HEK293 (cell line): Measurements from ENCODE around the gene KCND2.

Experiments used
- BCL11A ChIP-seq: fragments of 450-650 bp; formaldehyde crosslinking; IDR thresholded peaks from 2 replicates; pipeline ENCODE4 v1.5.1; 2016; ENCODE audit warnings: low read depth, missing biosample characterization, missing genetic modification characterization
- KLF7 ChIP-seq: fragments of 450-650 bp; formaldehyde crosslinking; IDR thresholded peaks from 2 replicates; pipeline ENCODE4 v1.5.1; 2016; ENCODE audit warnings: missing biosample characterization, missing genetic modification characterization, borderline replicate concordance
- ZBTB1 ChIP-seq: fragments of 450-650 bp; formaldehyde crosslinking; IDR thresholded peaks from 2 replicates; pipeline ENCODE4 v1.5.1; 2016; ENCODE audit warnings: missing biosample characterization, missing genetic modification characterization
- ZNF133 ChIP-seq: fragments of 450-650 bp; formaldehyde crosslinking; IDR thresholded peaks from 2 replicates; pipeline ENCODE4 v1.5.1; 2016; ENCODE audit warnings: missing biosample characterization, missing genetic modification characterization
- ZNF157 ChIP-seq: fragments of 450-650 bp; formaldehyde crosslinking; IDR thresholded peaks from 2 replicates; pipeline ENCODE4 v1.5.1; 2016; ENCODE audit warnings: missing biosample characterization, missing genetic modification characterization
- ZNF239 ChIP-seq: fragments of 450-650 bp; formaldehyde crosslinking; IDR thresholded peaks from 2 replicates; pipeline ENCODE4 v1.5.1; 2016; ENCODE audit warnings: missing biosample characterization, missing genetic modification characterization
- ZNF311 ChIP-seq: fragments of 450-650 bp; formaldehyde crosslinking; IDR thresholded peaks from 2 replicates; pipeline ENCODE4 v1.5.1; 2017; ENCODE audit warnings: missing biosample characterization, missing genetic modification characterization, borderline replicate concordance
- ZNF37A ChIP-seq: fragments of 450-650 bp; IDR thresholded peaks from 2 replicates; pipeline ENCODE4 v1.5.1; 2018; ENCODE audit warnings: missing biosample characterization, missing genetic modification characterization
- ZNF510 ChIP-seq: fragments of 450-650 bp; formaldehyde crosslinking; IDR thresholded peaks from 2 replicates; pipeline ENCODE4 v1.5.1; 2018; ENCODE audit warnings: mild to moderate bottlenecking, missing genetic modification characterization, missing biosample characterization; ENCODE audit not compliant: insufficient replicate concordance
- ZNF670 ChIP-seq: fragments of 450-650 bp; formaldehyde crosslinking; IDR thresholded peaks from 2 replicates; pipeline ENCODE4 v1.5.1; 2016; ENCODE audit warnings: missing biosample characterization, missing genetic modification characterization, low read depth
- ZNF747 ChIP-seq: fragments of 450-650 bp; formaldehyde crosslinking; IDR thresholded peaks from 2 replicates; pipeline ENCODE4 v1.5.1; 2016; ENCODE audit warnings: missing biosample characterization, missing genetic modification characterization
- TF ChIP-seq, protein P1 (sequence below): fragments of 450-650 bp; formaldehyde crosslinking; IDR thresholded peaks from 2 replicates; pipeline ENCODE4 v1.5.1; 2016; ENCODE audit warnings: missing biosample characterization, missing genetic modification characterization
- TF ChIP-seq, protein P2 (sequence below): fragments of 450-650 bp; formaldehyde crosslinking; IDR thresholded peaks from 2 replicates; pipeline ENCODE4 v1.5.1; 2016; ENCODE audit warnings: missing biosample characterization, missing genetic modification characterization
- TF ChIP-seq, protein P3 (sequence below): fragments of 450-650 bp; formaldehyde crosslinking; IDR thresholded peaks from 2 replicates; pipeline ENCODE4 v1.5.1; 2016; ENCODE audit warnings: missing biosample characterization, missing genetic modification characterization

DNA sequence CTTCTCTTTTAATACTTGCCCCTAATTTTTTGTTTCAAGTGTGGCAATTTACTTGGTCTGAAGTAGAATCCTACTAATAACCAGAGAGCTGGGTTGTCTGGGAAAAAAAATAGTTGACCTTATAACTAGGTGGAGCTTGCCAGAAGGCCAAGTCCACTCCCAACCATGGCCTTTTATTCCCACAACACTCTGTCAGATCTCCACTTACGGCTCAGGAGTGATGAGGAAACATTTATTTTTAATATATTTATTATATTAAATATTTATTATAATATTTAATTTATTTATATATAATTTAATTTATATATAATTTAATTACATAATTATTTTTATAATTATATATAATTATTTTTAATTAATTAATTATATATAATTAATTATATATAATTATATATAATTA, 526.2 kb downstream of the KCND2 start:
- TF ChIP-seq ZNF311 (no peak), ZNF670 (tag by site-specific recombination) (no peak), ZNF239 (tag by site-specific recombination) (no peak), ZNF37A (tag by site-specific recombination) (no peak), BCL11A (tag by site-specific recombination) (no peak), ZNF510 (tag by site-specific recombination) (no peak), ZNF133 (tag by site-specific recombination) (no peak), KLF7 (no peak), ZNF157 (tag by site-specific recombination) (no peak), ZBTB1 (tag by site-specific recombination) (no peak), ZNF747 (tag by site-specific recombination) (no peak)
- TF ChIP-seq, protein P1, sequence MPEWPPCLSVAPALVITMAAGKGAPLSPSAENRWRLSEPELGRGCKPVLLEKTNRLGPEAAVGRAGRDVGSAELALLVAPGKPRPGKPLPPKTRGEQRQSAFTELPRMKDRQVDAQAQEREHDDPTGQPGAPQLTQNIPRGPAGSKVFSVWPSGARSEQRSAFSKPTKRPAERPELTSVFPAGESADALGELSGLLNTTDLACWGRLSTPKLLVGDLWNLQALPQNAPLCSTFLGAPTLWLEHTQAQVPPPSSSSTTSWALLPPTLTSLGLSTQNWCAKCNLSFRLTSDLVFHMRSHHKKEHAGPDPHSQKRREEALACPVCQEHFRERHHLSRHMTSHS, result no peak
- TF ChIP-seq, protein P2, sequence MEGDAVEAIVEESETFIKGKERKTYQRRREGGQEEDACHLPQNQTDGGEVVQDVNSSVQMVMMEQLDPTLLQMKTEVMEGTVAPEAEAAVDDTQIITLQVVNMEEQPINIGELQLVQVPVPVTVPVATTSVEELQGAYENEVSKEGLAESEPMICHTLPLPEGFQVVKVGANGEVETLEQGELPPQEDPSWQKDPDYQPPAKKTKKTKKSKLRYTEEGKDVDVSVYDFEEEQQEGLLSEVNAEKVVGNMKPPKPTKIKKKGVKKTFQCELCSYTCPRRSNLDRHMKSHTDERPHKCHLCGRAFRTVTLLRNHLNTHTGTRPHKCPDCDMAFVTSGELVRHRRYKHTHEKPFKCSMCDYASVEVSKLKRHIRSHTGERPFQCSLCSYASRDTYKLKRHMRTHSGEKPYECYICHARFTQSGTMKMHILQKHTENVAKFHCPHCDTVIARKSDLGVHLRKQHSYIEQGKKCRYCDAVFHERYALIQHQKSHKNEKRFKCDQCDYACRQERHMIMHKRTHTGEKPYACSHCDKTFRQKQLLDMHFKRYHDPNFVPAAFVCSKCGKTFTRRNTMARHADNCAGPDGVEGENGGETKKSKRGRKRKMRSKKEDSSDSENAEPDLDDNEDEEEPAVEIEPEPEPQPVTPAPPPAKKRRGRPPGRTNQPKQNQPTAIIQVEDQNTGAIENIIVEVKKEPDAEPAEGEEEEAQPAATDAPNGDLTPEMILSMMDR (tag by site-specific recombination), result no peak
- TF ChIP-seq, protein P3, sequence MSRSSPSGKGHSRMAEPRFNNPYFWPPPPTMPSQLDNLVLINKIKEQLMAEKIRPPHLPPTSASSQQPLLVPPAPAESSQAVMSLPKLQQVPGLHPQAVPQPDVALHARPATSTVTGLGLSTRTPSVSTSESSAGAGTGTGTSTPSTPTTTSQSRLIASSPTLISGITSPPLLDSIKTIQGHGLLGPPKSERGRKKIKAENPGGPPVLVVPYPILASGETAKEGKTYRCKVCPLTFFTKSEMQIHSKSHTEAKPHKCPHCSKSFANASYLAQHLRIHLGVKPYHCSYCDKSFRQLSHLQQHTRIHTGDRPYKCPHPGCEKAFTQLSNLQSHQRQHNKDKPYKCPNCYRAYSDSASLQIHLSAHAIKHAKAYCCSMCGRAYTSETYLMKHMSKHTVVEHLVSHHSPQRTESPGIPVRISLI, result no peak
